Heart left ventricle (tissue), 16 donors: ENCODE results near the gene ATP13A2. TPM values are rescaled to one million over a fixed set of nuclear protein-coding genes. Genes with fewer than 3 reads are reported as not detected.

Experiments
- ATAC-seq, 4 donors: fragments of 200-7000 bp; cut with Tn5 transposase; one replicate each; pipeline ENCODE4 v1.9.1; 2020 to 2022; ENCODE audit warnings: moderate library complexity in 4 of 4, mild to moderate bottlenecking in 3 of 4, moderate number of reproducible peaks in 1 of 4
- DNase-seq, 5 donors: peaks; one replicate each; pipeline ENCODE4 v3.0.0-alpha.2; 2020
- H3K27ac ChIP-seq, 12 donors: fragments of 200-600 bp; sonication (generic) in 4 of 12; one replicate each; pipeline versions ENCODE4 v1.5.0 to v1.8.0; 2016 to 2022; ENCODE audit warnings: mild to moderate bottlenecking in 2 of 12
- H3K27me3 ChIP-seq, 9 donors: fragments of 200-600 bp; sonication (generic) in 2 of 9; one replicate each; pipeline versions ENCODE4 v1.5.1 to v1.8.0; 2016 to 2022; ENCODE audit warnings: mild to moderate bottlenecking in 3 of 9
- H3K36me3 ChIP-seq, 9 donors: fragments of 200-600 bp; sonication (generic) in 2 of 9; one replicate each; pipeline versions ENCODE4 v1.5.0 to v1.8.0; 2018 to 2022; ENCODE audit warnings: mild to moderate bottlenecking in 2 of 9
- H3K4me1 ChIP-seq, 12 donors: fragments of 200-600 bp; sonication (generic) in 4 of 12; one replicate each; pipeline versions ENCODE4 v1.5.0 to v1.8.0; 2016 to 2022; ENCODE audit warnings: mild to moderate bottlenecking in 3 of 12
- H3K4me3 ChIP-seq, 12 donors: fragments of 200-600 bp; sonication (generic) in 4 of 12; one replicate each; pipeline versions ENCODE4 v1.5.0 to v1.8.0; 2017 to 2022; ENCODE audit warnings: mild to moderate bottlenecking in 9 of 12, moderate library complexity in 4 of 12
- H3K9me3 ChIP-seq, 12 donors: fragments of 200-600 bp; sonication (generic) in 4 of 12; one replicate each; pipeline versions ENCODE4 v1.5.0 to v1.8.0; 2016 to 2022; ENCODE audit warnings: mild to moderate bottlenecking in 1 of 12
- POLR2A ChIP-seq, 2 donors: fragments of 450-650 bp; IDR thresholded peaks; one replicate each; pipeline ENCODE4 v1.6.1; 2017; ENCODE audit warnings: antibody characterized with exemption in 2 of 2, mild to moderate bottlenecking in 2 of 2, moderate library complexity in 2 of 2
- WGBS, 4 donors: extraction: QIAGEN DNeasy Blood & Tissue Kit in 2 of 4; methylation state at CpG; one replicate each; pipeline versions ENCODE4 v1.1.5 to v1.1.7; 2013 to 2018; 5-methylcytosine and 5-hydroxymethylcytosine counted together
- intact Hi-C, 10 donors: fragments of 100-400 bp; cut with DNase I; formaldehyde crosslinking; loops; one replicate each; pipeline versions ENCODE4 v1.11.1 to v1.14.2; 2022
- polyA plus RNA-seq, 2 donors: library from polyadenylated mRNA; stranded (reverse); fragments of 200-250 nt; gene quantifications; one replicate each; pipeline ENCODE4 v1.2.3, GENCODE V29; 2013
- total RNA-seq, 9 donors: library from RNA; depleted of rRNA in 2 of 9; stranded (reverse); fragments of >200 nt in 2 of 9; fragmentation: NEBNext Ultra II Directional in 3 of 9; extraction: Animal tissue kit (Norgen Biotek cat#: 25700) in 3 of 9; gene quantifications; one replicate each; pipeline versions ENCODE4 v1.1.0 to v1.2.4, GENCODE V29; 2016 to 2023
- TF ChIP-seq, protein P1 (sequence below), 12 donors: fragments of 200-600 bp; sonication (generic) in 4 of 12; IDR thresholded peaks; one replicate each; pipeline versions ENCODE4 v1.5.0 to v1.8.0; 2018 to 2022; ENCODE audit warnings: antibody characterized with exemption in 12 of 12, mild to moderate bottlenecking in 5 of 12
- donor health status: ischemic (EF 13 %, LVEDD 7.1; RV severe dilation, severe dysfunction).
- donor health status: healthy with polysubstance abuse.
- donor health status: DM: no; HTN: yes; CAD: no.
- donor health status: DM: no; HTN: no; CAD: no.
- donor health status: ischemic (EF 25% LVEDD 6.9; RV normal size, moderate dysfunction).
- donor health status: ischemic (EF 25% LVEDD 5.7; RV mildly dilated, moderate dysfunction).
- donor health status: healthy.
- donor health status: DM: yes; HTN: yes; CAD: no.
- donor health status: ischemic (EF 35%, LVEDD 5.7; RV mildly dilated, moderate dysfunction).
- donor health status: nonischemic (EF 11% LVEDD 7.7; RV severe dilation, severe dysfunction).
- donor health status: DM: yes; HTN: yes; CAD: no.
- donor health status: PGD.
- donor health status: ischemic (EF 29% LVEDD 5.4; RV normal size, mild dysfunction).
- donor health status: nonischemic (EF 23%, LVEDD 6.1; RV moderate dilation, normal function).

The ATP13A2 gene
- total and polyA plus RNA-seq, 11 donors = 7.3 to 37.2 (median 15.6) TPM

DNA sequence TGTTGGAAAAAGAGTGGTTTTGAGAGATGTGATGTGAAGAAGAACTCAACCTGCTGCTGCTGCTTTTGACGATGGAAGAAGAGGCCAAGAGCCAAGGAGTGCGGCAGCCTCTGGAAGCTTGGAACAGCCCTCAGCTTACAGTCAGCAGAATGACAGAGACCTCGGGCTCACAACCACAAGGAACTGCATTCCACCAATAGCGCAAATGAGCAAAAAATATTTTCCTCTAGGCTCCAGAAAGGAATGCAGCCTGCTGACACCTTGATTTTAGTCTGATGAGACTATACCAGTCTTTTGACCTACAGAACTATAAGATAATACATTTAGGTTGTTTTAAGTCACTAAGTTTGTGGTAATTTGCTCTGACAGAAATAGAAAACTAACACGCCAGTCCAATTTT, 31.9 kb upstream of the ATP13A2 start:
- peaks cover 0 to 29% (median 9%) of the 10 kb centered on the region in 12 donors for H3K4me1 ChIP-seq
- peaks cover 0 to 76% (median 66%) of the 10 kb centered on the region in 9 donors for H3K36me3 ChIP-seq
- 74 to 93% (median 82%) methylated on average over 5 of the region's 5 CpGs for WGBS, 4 donors
- intact Hi-C loops = loop anchor here in 3 of 10 donors (2.0 kb wide), 2 partner anchors 81 to 93 kb away; no protein-coding TSS in a partner anchor
- H3K9me3 ChIP-seq = no peaks in the 10 kb centered on the region
- DNase-seq = no peak
- no peaks in the 10 kb centered on the region for H3K27me3 ChIP-seq
- no peak overlapping the region for H3K4me3 ChIP-seq
- no peak for ATAC-seq
- no peak for TF ChIP-seq POLR2A (IDR thresholded peaks at IDR 0.05)
- TF ChIP-seq, protein P1, sequence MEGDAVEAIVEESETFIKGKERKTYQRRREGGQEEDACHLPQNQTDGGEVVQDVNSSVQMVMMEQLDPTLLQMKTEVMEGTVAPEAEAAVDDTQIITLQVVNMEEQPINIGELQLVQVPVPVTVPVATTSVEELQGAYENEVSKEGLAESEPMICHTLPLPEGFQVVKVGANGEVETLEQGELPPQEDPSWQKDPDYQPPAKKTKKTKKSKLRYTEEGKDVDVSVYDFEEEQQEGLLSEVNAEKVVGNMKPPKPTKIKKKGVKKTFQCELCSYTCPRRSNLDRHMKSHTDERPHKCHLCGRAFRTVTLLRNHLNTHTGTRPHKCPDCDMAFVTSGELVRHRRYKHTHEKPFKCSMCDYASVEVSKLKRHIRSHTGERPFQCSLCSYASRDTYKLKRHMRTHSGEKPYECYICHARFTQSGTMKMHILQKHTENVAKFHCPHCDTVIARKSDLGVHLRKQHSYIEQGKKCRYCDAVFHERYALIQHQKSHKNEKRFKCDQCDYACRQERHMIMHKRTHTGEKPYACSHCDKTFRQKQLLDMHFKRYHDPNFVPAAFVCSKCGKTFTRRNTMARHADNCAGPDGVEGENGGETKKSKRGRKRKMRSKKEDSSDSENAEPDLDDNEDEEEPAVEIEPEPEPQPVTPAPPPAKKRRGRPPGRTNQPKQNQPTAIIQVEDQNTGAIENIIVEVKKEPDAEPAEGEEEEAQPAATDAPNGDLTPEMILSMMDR (IDR thresholded peaks at IDR 0.05) = no peak
- H3K27ac ChIP-seq = no peak overlapping the region

DNA sequence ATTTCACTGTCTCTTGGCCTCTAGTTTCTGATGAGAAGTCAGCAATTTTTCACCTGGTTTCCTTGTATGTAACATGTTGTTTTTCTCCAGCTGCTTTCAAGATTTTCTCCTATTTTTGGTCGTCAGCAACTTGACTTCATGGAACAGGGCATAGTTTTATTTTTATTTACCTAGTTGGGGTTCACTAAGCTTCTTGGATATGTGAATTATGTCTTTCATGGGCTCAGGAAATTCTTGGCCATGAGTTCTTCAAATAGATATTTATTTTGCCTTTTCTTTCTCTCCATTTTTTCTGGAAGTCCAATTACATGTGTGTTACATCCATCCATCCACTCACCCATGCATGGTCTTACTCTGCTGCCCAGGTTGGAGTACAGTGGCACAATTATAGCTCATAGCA, 28.4 kb upstream of the ATP13A2 start:
- TF ChIP-seq, protein P1 (IDR thresholded peaks at IDR 0.05) = no peak
- no peak for TF ChIP-seq POLR2A (IDR thresholded peaks at IDR 0.05)
- DNase-seq = no peak
- H3K4me1 ChIP-seq = peaks cover 0 to 16% (median under 1%) of the 10 kb centered on the region in 12 donors
- whole genome bisulfite sequencing, 4 donors = 72 to 87% (median 79%) methylated on average over 1 of the region's 1 CpG
- peaks cover 0 to 98% (median 85%) of the 10 kb centered on the region in 9 donors for H3K36me3 ChIP-seq
- H3K27ac ChIP-seq = no peak overlapping the region
- H3K27me3 ChIP-seq = no peaks in the 10 kb centered on the region
- ATAC-seq = no peak
- H3K9me3 ChIP-seq = no peaks in the 10 kb centered on the region
- no peak overlapping the region for H3K4me3 ChIP-seq
- intact Hi-C loops = no loop called here

GRCh38 chr1:17039522-17039921, 27.8 kb upstream of the ATP13A2 start:
- no peak overlapping the region for H3K4me3 ChIP-seq
- no peak overlapping the region for H3K27ac ChIP-seq
- DNase-seq = no peak
- intact Hi-C loops = no loop called here
- no peaks in the 10 kb centered on the region for H3K9me3 ChIP-seq
- 96 to 98% (median 97%) methylated on average over 2 of the region's 2 CpGs for WGBS, 4 donors
- H3K27me3 ChIP-seq = no peaks in the 10 kb centered on the region
- TF ChIP-seq, protein P1 (IDR thresholded peaks at IDR 0.05) = no peak
- no peak for TF ChIP-seq POLR2A (IDR thresholded peaks at IDR 0.05)
- ATAC-seq = no peak
- peaks cover 0 to 98% (median 79%) of the 10 kb centered on the region in 9 donors for H3K36me3 ChIP-seq
- peaks cover 0 to 10% (median 0%) of the 10 kb centered on the region in 12 donors for H3K4me1 ChIP-seq

DNA sequence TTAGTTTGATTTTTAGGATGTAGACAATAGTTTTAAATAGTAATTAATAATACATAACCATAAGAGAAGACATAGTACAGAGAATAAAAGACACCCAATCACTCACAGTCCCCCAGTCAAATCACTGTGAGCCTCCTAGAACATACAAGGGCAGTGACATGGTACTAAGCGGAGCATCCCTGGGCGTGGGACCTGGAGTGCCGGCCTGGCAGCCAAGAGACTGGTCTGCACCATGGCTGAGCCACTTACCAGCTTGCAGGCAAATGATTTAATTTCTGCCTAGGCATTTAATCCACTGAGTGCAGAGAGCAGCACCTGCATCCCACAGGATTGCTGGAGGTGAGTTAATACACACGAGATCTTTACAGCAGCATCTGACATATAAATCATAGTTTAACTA, 21.8 kb upstream of the ATP13A2 start:
- Histone ChIP-seq H3K4me1 (peaks cover 0 to 10% (median 0%) of the 10 kb centered on the region in 12 donors), H3K27ac (peak overlapping the region in 1 of 12 donors; percentile 12), H3K9me3 (no peaks in the 10 kb centered on the region), H3K36me3 (peaks cover 0 to 96% (median 62%) of the 10 kb centered on the region in 9 donors), H3K4me3 (no peak overlapping the region), H3K27me3 (no peaks in the 10 kb centered on the region)
- DNase-seq (no peak), ATAC-seq (no peak)
- WGBS, 4 donors = 72 to 92% (median 81%) methylated on average over 4 of the region's 4 CpGs
- TF ChIP-seq, protein P1 (IDR thresholded peaks at IDR 0.05) = no peak
- TF ChIP-seq POLR2A (IDR thresholded peaks at IDR 0.05) = no peak
- intact Hi-C loops = no loop called here
